NT2/D1 (cell line): ENCODE measurements around the gene TIPIN.

Source experiments
- SUZ12 ChIP-seq: IDR thresholded peaks from 2 replicates; pipeline ENCODE4 v1.6.1; 2011; ENCODE audit not compliant: insufficient read length, insufficient read depth; ENCODE audit errors: extremely low read depth
- YY1 ChIP-seq: IDR thresholded peaks from 2 replicates; pipeline ENCODE4 v1.6.1; 2011; ENCODE audit not compliant: insufficient read length, insufficient read depth
- ZNF274 ChIP-seq: IDR thresholded peaks from 2 replicates; pipeline ENCODE4 v1.6.1; 2011; ENCODE audit warnings: mild to moderate bottlenecking, low read depth, low read length

GRCh38 chr15:66291816-66292570 is 64.5 kb downstream of the TIPIN start:
- TF ChIP-seq YY1, result no peak
- no peak for TF ChIP-seq ZNF274
- TF ChIP-seq SUZ12, result no peak
